LHCN-M2 (cell line): ENCODE data around the gene ELOVL6. TPM values are rescaled to one million over a fixed set of nuclear protein-coding genes. Genes with fewer than 3 reads are reported as not detected.
"Not testable (repeated sequence)": the region's sequence is repeated elsewhere in the genome, so short reads cannot be mapped to it uniquely, and the experiment has no call there.

Experiments used
- DNase-seq: peaks from one replicate; pipeline ENCODE4 v3.0.0-alpha.2; 2012; ENCODE audit warnings: low read depth
- total RNA-seq: library from RNA; depleted of rRNA; stranded (reverse); fragments of >200 nt; gene quantifications from 2 replicates; pipeline ENCODE4 v1.2.3, GENCODE V29; 2014

Gene ELOVL6
- total RNA-seq, 1 experiment from 2014 or later: 10.7 TPM

DNA sequence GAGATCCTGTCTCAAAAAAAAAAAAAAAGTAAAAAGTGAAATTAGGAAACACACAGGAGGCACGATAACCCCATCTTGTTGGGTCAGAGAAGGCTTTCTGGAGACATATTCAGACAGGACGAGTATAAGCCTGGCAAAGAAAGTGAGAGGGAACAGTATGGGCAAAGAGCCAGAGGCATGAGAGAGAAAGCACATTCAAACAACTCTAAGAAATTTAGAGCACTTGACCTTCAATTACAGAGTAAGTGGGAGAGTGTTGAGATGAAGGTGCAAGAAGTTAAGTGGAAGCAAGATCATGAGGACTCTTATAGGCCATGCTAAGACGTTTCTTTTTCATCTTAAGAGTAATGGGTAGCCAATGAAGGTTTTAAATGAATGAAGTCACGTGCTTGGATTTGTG is 70.4 kb downstream of the ELOVL6 start:
- DNase-seq: no peak

- DNase-seq: no peak
These were observed 73.7 kb downstream of the ELOVL6 start for GRCh38 chr4:110124711-110125110.

GRCh38 chr4:110122201-110122600 is 76.2 kb downstream of the ELOVL6 start:
- no peak for DNase-seq

DNA sequence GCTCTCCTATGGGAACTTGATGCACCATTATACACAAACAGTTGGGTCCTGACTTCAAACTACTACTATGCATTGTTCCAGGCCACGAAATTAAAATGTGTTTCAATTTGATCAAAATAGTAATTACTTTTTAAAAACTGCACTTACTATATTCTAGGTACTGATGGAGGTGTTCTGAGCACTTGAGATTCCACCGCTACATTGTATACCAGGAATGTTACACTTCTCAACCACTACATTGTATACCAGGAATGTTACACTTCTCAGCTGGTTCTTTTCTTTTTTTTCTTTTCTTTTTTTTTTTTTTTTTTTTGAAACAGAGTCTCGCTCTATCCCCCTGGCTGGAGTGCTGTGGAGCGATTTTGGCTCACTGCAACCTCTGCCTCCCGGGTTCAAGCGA is 77.9 kb downstream of the ELOVL6 start:
- no peak for DNase-seq

DNA sequence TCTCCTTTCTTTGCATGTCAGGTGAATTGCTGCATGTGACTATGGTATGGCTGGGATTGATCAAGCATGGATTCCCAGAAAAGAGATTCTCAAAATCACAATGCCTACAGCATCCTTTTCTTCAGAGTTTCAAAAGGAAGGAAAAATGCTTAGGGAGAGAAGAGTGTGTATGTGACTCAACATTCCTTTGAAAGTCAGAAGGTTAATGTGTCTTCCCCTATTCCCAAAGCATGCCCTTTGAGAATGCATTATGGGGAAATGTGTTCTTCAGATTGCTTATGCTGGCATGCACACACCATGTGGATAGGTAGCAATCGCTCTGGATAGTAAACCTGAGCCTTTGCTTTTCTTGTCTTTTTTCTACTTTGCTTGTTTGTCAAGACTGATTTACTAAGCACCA is 78.5 kb downstream of the ELOVL6 start:
- DNase-seq: peak; percentile 66

GRCh38 chr4:110119337-110119736 is 79.1 kb downstream of the ELOVL6 start:
- DNase-seq: no peak

- no peak for DNase-seq
These were observed 86.4 kb downstream of the ELOVL6 start for GRCh38 chr4:110112056-110112455.

- no peak for DNase-seq
These were observed 89.0 kb downstream of the ELOVL6 start for GRCh38 chr4:110109455-110109854.

DNA sequence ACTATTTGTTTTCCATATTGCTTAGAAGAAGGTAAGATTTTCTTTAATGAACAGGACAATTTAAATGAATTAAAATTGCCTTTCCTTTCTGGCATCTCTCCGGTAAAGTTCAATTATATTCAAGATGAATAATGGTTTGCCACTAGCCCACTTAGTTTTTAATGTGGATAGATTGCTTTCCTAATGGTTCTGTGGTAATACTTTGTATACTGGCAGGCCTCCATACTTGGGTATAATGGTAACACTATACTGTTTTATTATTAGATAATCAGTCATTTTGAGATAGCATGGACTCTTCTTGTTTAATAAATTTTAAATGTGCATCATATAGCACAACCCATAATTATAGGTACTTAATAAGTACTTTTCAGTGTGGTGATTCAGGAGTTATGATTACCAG is 89.5 kb downstream of the ELOVL6 start:
- DNase-seq: no peak

DNA sequence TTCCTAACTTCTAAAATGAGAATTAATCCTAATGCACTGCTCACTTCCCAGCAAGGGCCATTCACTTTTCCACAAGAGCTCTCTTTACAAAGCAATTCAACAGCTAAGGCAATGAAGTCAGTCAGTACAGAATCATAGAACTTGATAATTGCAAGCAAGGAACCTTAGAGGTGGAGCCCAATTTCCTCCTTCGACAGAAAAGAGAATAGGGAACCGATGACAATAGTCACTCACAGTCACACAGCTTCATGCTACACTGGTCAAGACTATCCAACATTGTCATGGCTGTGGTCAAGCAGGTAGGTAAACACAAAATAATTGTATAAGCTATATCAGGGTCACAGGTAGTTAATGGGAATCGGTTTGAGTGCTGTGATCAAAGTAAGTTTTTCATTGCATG is 90.0 kb downstream of the ELOVL6 start:
- no peak for DNase-seq

DNA sequence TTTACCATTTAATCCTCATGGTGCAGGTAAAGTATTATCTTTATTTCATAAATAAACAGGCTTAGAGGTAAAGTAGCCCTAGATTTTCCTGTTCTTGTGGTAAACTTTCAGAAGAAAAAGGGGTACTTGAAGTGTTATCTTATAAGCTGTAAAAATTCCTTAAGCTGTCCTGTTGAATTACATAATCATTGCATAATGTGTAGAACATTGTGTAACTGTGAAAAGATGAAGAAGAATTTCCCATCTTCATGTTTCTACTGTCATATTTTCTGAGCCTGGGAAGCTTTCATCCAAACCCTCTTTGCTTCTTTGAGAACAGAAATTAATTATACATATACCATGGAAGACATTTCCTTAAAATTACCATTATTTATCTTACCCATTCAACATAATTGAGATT is 90.5 kb downstream of the ELOVL6 start:
- DNase-seq: peak; percentile 44

DNA sequence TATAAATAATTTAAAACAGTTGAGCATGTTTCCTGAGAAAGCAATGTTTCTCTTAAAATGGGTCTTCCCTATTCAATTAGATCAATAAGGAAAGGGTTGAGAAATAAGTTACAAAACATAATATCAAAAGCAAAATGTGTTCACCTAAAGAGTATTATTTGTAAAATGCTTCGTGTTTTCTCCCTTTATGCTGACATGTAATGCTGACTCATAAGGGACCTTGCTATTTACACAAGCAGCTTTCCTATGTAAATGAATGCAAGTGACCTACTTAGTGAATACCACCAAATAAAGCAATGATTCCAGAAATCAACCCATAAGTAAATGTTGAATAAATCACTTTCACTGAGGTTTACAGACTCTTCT is 91.5 kb downstream of the ELOVL6 start:
- DNase-seq: peak; percentile 56

GRCh38 chr4:110104661-110105060 is 93.8 kb downstream of the ELOVL6 start:
- no peak for DNase-seq

- no peak for DNase-seq
These were observed 98.8 kb downstream of the ELOVL6 start for GRCh38 chr4:110099638-110100037.

DNA sequence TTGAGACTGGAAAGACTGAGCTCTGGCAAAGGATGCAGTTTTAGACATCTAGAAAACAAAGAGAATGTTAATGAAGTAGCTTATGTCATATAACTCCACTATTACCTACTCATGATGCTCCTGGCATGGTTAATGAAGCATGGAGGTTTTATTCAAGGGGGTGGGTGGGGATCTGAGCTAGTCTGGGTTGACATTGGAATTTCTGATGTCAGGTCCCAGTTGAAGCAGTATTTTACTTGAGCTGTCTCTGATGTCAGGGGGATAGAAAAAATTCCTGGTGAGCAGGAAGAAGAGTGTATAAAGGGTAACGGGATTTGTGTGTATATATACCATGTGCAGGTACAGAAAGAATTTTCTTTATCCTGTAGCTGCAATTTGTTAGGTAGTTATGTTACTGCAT is 102.0 kb downstream of the ELOVL6 start:
- no peak for DNase-seq

DNA sequence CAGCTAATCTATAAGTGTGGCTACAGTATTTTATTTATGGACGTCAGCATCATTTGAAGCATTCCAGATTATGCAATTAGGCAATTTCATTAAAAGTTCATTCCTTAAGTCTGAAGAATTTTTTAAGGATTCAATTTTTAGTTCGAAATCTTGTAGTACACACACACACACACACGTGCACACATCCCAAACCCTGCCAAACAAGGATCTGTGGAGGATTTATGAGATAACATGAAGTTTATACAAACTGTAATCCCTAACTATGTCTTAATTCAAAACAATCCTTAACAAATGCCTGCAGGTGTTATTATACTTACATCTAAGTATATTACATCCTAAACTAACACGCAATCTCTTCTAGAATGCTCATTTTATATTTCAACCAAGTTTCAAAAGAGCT is 105.8 kb downstream of the ELOVL6 start:
- DNase-seq: no peak

DNA sequence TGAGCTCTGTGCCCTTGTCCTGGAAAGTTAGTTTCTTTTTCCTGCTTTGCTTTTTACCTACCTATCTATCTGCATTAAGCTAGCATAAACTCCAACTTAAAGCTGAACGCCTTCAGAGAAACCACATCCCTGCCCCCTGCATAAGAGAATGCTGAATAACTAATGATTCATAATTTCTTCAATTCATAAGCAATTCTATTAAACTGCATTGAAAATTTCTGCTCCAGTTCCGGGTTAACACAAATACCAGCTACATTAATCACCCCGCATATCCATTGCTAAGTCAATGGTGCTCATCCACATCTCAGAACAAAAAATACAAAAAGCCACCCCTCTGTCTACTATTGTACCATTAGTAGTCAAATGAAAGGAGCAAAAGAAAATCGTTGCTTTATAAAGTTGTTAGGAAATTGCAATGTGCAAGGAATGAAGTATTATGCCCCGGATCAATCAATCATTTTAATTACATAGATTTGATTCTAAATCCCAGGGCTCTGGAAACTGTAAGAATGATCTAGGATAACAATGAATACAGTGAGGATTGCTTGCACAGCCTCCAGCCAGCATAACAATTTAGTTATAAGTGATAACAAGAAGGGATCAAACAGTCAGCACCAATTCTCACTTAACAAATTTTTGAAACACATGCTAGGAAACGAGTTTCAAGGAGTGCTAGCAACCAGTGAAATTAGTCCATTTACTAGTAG is 106.8 kb downstream of the ELOVL6 start:
- DNase-seq: peak; percentile 84

GRCh38 chr4:110088670-110089069 is 109.7 kb downstream of the ELOVL6 start:
- peak; percentile 50 for DNase-seq

- peak; percentile 97 for DNase-seq
These were observed 111.2 kb downstream of the ELOVL6 start for GRCh38 chr4:110087070-110087708.

- DNase-seq: peak; percentile 22
These were observed 113.3 kb downstream of the ELOVL6 start for GRCh38 chr4:110085131-110085530.

- no peak for DNase-seq
These were observed 114.3 kb downstream of the ELOVL6 start for GRCh38 chr4:110084154-110084553.

GRCh38 chr4:110078148-110078547 is 120.3 kb downstream of the ELOVL6 start:
- DNase-seq: not testable (repeated sequence)

DNA sequence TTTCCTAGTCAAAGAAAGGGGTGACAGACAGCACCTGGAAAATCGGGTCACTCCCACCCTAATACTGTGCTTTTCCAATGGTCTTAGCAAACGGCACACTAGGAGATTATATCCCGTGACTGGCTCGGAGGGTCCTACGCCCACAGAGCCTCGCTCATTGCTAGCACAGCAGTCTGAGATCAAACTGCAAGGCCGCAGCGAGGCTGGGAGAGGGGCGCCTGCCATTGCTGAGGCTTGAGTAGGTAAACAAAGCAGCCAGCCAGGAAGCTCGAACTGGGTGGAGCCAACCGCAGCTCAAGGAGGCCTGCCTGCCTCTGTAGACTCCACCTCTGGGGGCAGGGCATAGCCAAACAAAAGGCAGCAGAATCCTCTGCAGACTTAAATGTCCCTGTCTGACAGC is 121.6 kb downstream of the ELOVL6 start:
- DNase-seq: not testable (repeated sequence)

GRCh38 chr4:110075891-110076290 is 122.5 kb downstream of the ELOVL6 start:
- DNase-seq: no peak
